ENCODE data around the gene COL9A3.

Gene COL9A3

DNA sequence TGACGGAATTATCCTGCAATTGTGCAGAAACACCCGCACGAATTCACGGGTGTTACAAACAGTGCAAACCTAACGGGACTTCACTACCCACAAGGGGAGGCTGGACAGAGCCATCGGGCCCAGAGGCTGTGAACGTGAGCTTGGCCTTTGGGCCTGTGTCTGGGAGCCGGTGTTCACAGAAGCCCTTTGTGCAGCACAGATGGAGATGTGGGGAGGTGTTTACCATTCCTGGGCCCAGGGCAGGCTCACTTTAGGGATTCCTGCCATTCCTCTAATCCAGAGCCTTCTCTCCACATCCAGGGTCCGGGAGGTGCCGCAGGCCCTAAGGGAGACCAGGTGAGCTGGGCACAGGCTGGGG is 15.0 kb downstream of the COL9A3 start:
- H3K36me3 ChIP-seq (ENCODE audit: insufficient read depth, low read length): no peaks in the 10 kb centered on the region
- no peak overlapping the region for H3K9ac ChIP-seq (ENCODE audit: low read depth, low read length, poor library complexity, severe bottlenecking)
- H3K79me2 ChIP-seq (ENCODE audit: insufficient read depth, low read length): no peaks in the 10 kb centered on the region
- no peaks in the 10 kb centered on the region for H3F3A ChIP-seq (ENCODE audit: low read depth)
- H3K4me3 ChIP-seq (ENCODE audit: low read length, poor library complexity, severe bottlenecking): no peak overlapping the region
- H2AFZ ChIP-seq (ENCODE audit: low read length): no peak overlapping the region
- H4K20me1 ChIP-seq (ENCODE audit: insufficient read depth, low read length, poor library complexity, severe bottlenecking): no peaks in the 10 kb centered on the region
- TF ChIP-seq, protein P1, sequence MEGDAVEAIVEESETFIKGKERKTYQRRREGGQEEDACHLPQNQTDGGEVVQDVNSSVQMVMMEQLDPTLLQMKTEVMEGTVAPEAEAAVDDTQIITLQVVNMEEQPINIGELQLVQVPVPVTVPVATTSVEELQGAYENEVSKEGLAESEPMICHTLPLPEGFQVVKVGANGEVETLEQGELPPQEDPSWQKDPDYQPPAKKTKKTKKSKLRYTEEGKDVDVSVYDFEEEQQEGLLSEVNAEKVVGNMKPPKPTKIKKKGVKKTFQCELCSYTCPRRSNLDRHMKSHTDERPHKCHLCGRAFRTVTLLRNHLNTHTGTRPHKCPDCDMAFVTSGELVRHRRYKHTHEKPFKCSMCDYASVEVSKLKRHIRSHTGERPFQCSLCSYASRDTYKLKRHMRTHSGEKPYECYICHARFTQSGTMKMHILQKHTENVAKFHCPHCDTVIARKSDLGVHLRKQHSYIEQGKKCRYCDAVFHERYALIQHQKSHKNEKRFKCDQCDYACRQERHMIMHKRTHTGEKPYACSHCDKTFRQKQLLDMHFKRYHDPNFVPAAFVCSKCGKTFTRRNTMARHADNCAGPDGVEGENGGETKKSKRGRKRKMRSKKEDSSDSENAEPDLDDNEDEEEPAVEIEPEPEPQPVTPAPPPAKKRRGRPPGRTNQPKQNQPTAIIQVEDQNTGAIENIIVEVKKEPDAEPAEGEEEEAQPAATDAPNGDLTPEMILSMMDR (conservative IDR thresholded peaks at IDR 0.05; ENCODE audit: low read length): no peak
- TF ChIP-seq EZH2phosphoT487 (IDR thresholded peaks at IDR 0.05; ENCODE audit: borderline replicate concordance): no peak
- no peaks in the 10 kb centered on the region for H3K9me2 ChIP-seq (replicated peaks; ENCODE audit: low read depth, low read length)
- no peaks in the 10 kb centered on the region for H3K4me1 ChIP-seq (ENCODE audit: insufficient read depth, low read length, poor library complexity, severe bottlenecking)
- no peak overlapping the region for H3K4me2 ChIP-seq (ENCODE audit: low read depth, low read length, poor library complexity, severe bottlenecking)
- no peaks in the 10 kb centered on the region for H3K9me3 ChIP-seq (ENCODE audit: insufficient read depth, low read depth, low read length)
- no peaks in the 10 kb centered on the region for H3K27me3 ChIP-seq (ENCODE audit: insufficient read depth, low read length, poor library complexity, severe bottlenecking)

DNA sequence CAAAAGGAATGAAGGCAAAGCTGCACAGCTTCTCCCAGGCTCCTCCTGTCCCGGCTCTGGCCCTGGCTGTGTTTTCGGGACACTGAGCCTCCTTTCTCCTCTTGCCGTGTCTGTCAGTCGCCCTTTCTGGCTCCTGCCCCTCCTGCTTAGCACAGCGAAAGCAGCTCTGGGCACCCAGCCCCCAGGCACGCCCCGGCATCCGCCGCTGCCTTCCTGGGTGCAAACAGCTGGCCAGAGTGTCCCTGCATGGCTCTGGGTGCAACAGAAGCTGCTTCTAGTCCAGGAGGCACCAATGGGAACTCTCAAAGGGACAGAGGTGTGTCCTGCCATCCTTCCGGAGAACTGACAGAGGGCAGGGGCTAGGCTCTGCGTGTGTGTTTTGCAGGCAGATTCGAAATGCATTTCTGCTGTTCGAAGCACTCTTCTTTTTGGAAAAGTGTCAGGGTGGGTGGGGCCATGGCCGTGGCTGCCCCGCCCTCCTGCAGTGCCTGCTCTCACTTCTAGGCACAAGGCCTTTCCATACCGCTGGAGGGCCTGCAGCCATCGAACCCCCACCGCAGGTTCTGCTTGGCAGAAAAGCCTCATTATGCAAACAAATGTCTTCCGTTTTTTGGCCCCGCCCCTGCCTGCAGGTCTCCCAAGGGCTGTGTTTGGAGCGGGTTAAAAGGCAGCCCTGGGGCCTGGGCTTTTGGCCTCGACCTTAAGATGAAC is 15.5 kb downstream of the COL9A3 start:
- H4K20me1 ChIP-seq (ENCODE audit: insufficient read depth, low read length, poor library complexity, severe bottlenecking): no peaks in the 10 kb centered on the region
- H3F3A ChIP-seq (ENCODE audit: low read depth): no peaks in the 10 kb centered on the region
- H3K4me1 ChIP-seq (ENCODE audit: insufficient read depth, low read length, poor library complexity, severe bottlenecking): no peaks in the 10 kb centered on the region
- H3K4me3 ChIP-seq (ENCODE audit: low read length, poor library complexity, severe bottlenecking): no peak overlapping the region
- H2AFZ ChIP-seq (ENCODE audit: low read length): no peak overlapping the region
- H3K9ac ChIP-seq (ENCODE audit: low read depth, low read length, poor library complexity, severe bottlenecking): no peak overlapping the region
- H3K9me3 ChIP-seq (ENCODE audit: insufficient read depth, low read depth, low read length): no peaks in the 10 kb centered on the region
- H3K4me2 ChIP-seq (ENCODE audit: low read depth, low read length, poor library complexity, severe bottlenecking): no peak overlapping the region
- no peaks in the 10 kb centered on the region for H3K79me2 ChIP-seq (ENCODE audit: insufficient read depth, low read length)
- no peaks in the 10 kb centered on the region for H3K27me3 ChIP-seq (ENCODE audit: insufficient read depth, low read length, poor library complexity, severe bottlenecking)
- no peaks in the 10 kb centered on the region for H3K9me2 ChIP-seq (replicated peaks; ENCODE audit: low read depth, low read length)
- TF ChIP-seq, protein P1 (conservative IDR thresholded peaks at IDR 0.05; ENCODE audit: low read length): no peak
- no peak for TF ChIP-seq EZH2phosphoT487 (IDR thresholded peaks at IDR 0.05; ENCODE audit: borderline replicate concordance)
- no peaks in the 10 kb centered on the region for H3K36me3 ChIP-seq (ENCODE audit: insufficient read depth, low read length)

DNA sequence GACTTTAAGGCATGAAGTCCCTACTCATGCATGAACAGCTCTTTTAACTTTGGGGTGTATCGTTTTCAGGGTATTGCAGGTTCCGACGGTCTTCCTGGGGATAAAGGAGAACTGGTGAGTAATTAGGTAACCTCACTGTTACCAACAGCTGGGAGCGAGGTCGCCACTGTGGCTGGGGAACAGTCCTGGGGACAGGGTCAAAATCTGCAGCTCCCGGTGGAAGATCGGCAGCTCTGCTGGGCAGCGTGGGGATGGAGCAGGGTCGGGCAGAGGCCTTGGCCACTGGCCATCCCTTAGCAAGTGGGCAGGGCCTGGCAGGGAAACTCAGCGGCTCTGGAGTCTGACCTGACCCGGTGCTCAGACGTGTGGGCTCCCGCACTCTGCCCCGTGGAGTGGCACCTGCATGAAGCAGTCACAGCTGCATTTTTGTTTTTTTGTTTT is 16.1 kb downstream of the COL9A3 start:
- H3K4me2 ChIP-seq (ENCODE audit: low read depth, low read length, poor library complexity, severe bottlenecking): no peak overlapping the region
- H4K20me1 ChIP-seq (ENCODE audit: insufficient read depth, low read length, poor library complexity, severe bottlenecking): no peaks in the 10 kb centered on the region
- no peak overlapping the region for H3K9ac ChIP-seq (ENCODE audit: low read depth, low read length, poor library complexity, severe bottlenecking)
- no peaks in the 10 kb centered on the region for H3F3A ChIP-seq (ENCODE audit: low read depth)
- H3K4me3 ChIP-seq (ENCODE audit: low read length, poor library complexity, severe bottlenecking): no peak overlapping the region
- H3K4me1 ChIP-seq (ENCODE audit: insufficient read depth, low read length, poor library complexity, severe bottlenecking): no peaks in the 10 kb centered on the region
- H3K36me3 ChIP-seq (ENCODE audit: insufficient read depth, low read length): no peaks in the 10 kb centered on the region
- H3K9me3 ChIP-seq (ENCODE audit: insufficient read depth, low read depth, low read length): no peaks in the 10 kb centered on the region
- H3K27me3 ChIP-seq (ENCODE audit: insufficient read depth, low read length, poor library complexity, severe bottlenecking): no peaks in the 10 kb centered on the region
- no peaks in the 10 kb centered on the region for H3K9me2 ChIP-seq (replicated peaks; ENCODE audit: low read depth, low read length)
- TF ChIP-seq EZH2phosphoT487 (IDR thresholded peaks at IDR 0.05; ENCODE audit: borderline replicate concordance): no peak
- TF ChIP-seq, protein P1 (conservative IDR thresholded peaks at IDR 0.05; ENCODE audit: low read length): no peak
- no peak overlapping the region for H2AFZ ChIP-seq (ENCODE audit: low read length)
- H3K79me2 ChIP-seq (ENCODE audit: insufficient read depth, low read length): no peaks in the 10 kb centered on the region

Measured in Loucy (cell line).